GM18498 (cell line): ENCODE results near the gene IFNGR1.

Experiments used
- ATAC-seq: cut with Tn5 transposase; IDR thresholded peaks from one replicate; pipeline ENCODE4 v1.9.1; 2021; ENCODE audit warnings: mild to moderate bottlenecking, moderate library complexity; ENCODE audit not compliant: unreplicated experiment

Gene IFNGR1

DNA sequence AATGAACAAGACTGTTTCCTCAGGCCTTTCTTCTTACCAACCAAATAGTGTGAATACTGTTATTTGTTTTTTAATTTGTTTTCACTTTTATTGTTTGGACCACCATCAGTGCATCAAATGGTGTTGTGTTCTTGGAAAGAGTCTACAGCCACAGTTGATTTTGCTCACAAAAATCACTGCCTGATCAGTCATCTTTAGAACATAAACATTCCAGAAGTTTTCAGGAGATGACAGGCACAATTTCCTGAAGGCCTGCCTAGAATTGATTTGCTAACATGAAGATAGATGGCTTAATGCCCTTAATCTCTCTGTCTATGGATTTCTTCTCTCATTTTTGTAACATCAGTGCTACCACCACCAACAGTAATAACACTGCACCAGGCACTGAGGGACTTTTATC lies 59.3 kb downstream of the IFNGR1 start:
- ATAC-seq = no peak

DNA sequence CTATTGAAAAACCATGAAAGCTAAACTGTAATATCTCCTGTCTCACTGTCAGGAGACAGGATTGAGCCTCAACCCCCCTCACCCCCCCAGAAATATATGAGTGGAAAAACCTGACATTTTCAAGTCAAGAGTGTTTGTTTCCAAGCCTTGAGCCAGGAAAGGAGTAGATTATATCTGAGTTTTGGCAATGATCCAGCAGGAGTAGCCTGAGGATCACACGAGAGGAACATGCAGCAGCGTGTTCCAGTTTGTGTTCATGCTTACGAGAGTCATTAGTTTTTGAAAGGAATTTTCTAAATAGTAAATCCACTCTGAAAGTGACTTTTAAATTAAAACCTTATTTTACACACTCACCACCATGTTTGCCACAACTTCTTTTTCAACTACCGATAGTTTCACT lies 61.6 kb downstream of the IFNGR1 start:
- ATAC-seq = no peak

DNA sequence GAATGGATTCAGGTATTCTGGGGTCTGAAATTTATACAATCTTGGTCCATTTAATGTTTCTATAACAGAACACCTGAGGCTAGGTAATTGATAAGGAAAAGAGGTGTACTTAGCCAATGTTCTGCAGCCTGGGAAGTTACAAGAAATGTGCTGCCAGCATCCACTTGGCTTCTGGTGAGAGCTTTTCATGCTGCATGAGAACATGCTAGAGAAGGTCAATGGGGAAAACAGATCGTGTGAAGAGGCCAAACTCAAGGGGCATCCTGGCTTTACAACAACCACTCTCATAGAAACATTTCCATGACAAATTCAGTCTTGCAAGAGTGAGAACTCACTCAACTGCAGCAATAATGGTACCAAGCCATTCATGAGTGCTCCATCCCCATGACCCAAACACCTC lies 62.5 kb downstream of the IFNGR1 start:
- no peak for ATAC-seq

DNA sequence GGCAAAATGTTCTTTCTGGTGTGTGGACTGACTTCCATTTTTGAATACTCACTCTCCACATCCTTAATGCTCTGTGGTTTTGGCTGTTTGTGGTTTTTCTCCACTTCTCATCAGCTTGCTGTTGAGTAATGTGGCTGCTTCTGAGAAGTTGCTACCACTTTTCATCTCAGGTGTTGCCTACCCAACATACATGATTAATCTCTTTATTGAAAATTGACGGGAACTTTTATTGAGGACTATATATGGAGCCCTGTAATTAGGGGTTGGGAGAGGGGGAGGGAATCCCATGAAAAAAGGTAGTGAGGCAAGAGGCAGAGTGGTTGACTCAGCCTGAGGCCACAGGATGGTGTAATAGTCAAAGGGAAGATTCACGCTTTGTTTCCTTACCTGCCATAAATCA lies 63.4 kb downstream of the IFNGR1 start:
- peak; percentile 65 for ATAC-seq

DNA sequence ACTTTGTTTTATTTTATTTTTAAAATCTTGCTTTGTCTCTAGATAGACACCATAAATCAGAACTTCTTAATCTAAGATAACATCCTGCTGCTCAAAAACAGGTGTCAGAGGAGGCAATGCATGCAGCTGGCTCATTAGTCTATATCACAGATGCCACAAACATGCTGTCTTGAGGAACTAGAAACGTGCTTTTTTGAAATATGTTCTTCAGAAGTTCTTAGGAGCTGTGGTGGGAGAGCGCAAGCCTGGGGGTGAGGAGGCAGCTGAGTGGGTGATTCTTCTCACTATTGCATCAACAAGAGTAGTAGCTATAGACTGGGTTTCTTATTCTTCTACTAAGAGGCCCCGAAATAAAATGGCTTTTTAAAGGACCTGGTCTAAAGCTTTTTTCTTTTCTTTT lies 69.1 kb downstream of the IFNGR1 start:
- no peak for ATAC-seq

DNA sequence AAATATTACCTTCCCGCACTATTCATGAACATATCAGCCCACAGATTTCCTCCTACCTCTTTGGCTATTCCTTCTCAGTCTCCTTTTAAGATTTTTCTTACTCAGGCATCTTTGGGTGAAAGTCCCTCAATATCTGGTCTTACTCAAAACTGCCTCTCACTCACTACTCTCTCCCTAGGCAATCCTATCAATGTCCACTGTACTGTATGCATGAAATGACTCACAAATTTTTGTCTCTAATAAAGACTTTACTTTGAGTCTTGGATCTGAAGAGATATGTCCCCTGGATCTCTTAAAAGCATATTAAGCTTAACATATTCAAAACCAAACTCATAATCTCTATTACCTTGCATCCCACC lies 70.2 kb downstream of the IFNGR1 start:
- no peak for ATAC-seq

DNA sequence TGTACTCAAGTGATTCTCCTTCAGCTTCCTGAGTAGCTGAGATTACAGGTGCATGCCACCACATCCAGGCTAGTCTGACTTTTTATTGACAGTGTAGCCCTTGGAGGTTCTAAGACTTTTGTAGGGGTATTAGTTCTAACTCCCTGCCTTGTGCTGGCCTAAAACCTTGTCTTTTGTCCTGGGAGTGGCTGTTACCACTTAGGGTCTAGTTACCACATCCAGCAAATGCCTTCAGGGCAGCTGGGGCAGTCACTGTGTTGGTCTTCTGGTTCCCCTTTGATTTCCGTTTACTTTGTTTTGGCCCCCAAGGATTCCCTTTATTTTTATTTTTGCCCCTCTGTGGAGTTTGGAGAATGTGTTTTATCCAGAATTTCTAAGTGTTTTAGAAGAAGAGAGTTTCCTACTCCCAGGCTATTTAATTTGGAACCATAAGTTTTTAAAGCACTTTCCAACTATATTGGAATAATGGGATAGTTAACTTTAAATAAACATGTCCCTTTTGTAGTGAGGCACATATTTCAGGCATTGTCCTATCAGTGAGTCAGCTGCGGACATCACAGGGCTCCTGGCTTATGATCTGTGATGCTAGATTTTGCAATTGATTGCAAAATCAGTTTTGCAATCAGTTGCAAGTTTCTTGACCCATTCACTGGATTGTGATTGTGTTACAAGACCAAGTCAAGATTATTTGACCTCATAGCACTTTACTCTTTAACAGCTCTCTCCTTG lies 70.7 kb downstream of the IFNGR1 start:
- no peak for ATAC-seq
